ENCODE data around the gene CCDC102A.

DNA sequence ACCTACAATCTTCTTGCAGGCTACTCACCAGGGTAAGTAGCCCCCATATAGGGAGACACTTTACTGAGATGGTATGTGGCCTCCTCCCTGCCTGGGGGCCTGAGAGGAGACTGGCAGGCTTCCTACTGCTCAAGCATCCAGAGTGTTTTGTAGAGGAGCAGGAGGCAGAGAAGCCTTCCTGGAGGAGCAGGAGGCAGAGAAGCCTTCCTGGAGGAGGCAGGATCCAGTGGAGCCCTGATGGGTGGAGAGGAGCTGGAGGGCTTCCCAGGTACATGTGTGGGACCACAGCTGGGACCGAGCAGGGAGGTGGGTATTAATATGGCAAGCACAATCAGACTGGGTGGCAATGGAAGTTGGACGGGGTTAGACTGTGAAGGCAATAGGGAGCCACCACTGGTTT, 4.0 kb upstream of the CCDC102A start:
- TF ChIP-seq CTCF (IDR thresholded peaks at IDR 0.05): no peak
- TF ChIP-seq POLR2A (IDR thresholded peaks at IDR 0.05): no peak
